ENCODE measurements around the gene DIP2C. TPM values are rescaled to one million over a fixed set of nuclear protein-coding genes. Genes with fewer than 3 reads are reported as not detected.

DIP2C gene
- polyA plus RNA-seq, 1 of the 3 experiments (the other 2 are of a cell fraction), result 8.7 TPM

- no peaks in the 10 kb centered on the region for H3K27me3 ChIP-seq (ENCODE audit: insufficient read depth)
- no peak overlapping the region for H2AFZ ChIP-seq (ENCODE audit: low read depth)
- WGBS (ENCODE audit: low lambda C conversion rate), result 100% methylated on average over 3 of the region's 10 CpGs
- no peaks in the 10 kb centered on the region for H3K9me2 ChIP-seq
- no peak overlapping the region for H3K4me2 ChIP-seq
- peaks cover 23 to 43% of the 10 kb centered on the region in 2 experiments for H3K36me3 ChIP-seq (replicated peaks in 1 of 2; ENCODE audit: control insufficient read depth in 1 of 2, insufficient read depth in 2 of 2, low read length in 1 of 2)
- ChIA-PET CTCF (no interaction called here), POLR2A (no interaction called here)
- H3K9me3 ChIP-seq, result no peaks in the 10 kb centered on the region
- H3K79me2 ChIP-seq (ENCODE audit: insufficient read depth), result no peaks in the 10 kb centered on the region
- TF ChIP-seq USF2 (IDR thresholded peaks at IDR 0.05; ENCODE audit: borderline replicate concordance, low read depth, low read length), result no peak
- TF ChIP-seq PBX3 (IDR thresholded peaks at IDR 0.05), result no peak
- no peak for TF ChIP-seq EP300 (IDR thresholded peaks at IDR 0.05; ENCODE audit: borderline replicate concordance in 1 of 2, low read depth in 1 of 2, low read length in 1 of 2)
- TF ChIP-seq RXRA (IDR thresholded peaks at IDR 0.05; ENCODE audit: borderline replicate concordance, low read depth), result no peak
- H3K4me1 ChIP-seq (ENCODE audit: control insufficient read depth in 1 of 2, insufficient read depth in 2 of 2, low read depth in 1 of 2, low read length in 1 of 2), result no peaks in the 10 kb centered on the region
- DNase-seq, result no peak
- no peak overlapping the region for H3K4me3 ChIP-seq (ENCODE audit: low read depth in 2 of 2, low read length in 1 of 2)
- no peak overlapping the region for H3K9ac ChIP-seq
- no peaks in the 10 kb centered on the region for H4K20me1 ChIP-seq (ENCODE audit: insufficient read depth)
- peaks cover 3% of the 10 kb centered on the region for H3F3A ChIP-seq (replicated peaks; ENCODE audit: insufficient read depth)
- H3K27ac ChIP-seq (ENCODE audit: low read depth in 2 of 2, low read length in 1 of 2), result no peak overlapping the region
These were observed 308.1 kb downstream of the DIP2C start for GRCh38 chr10:381346-381745.

- no peak overlapping the region for H3K4me3 ChIP-seq (ENCODE audit: low read depth in 2 of 2, low read length in 1 of 2)
- POLR2A ChIA-PET, result no interaction called here
- CTCF ChIA-PET, result no interaction called here
- no peaks in the 10 kb centered on the region for H3K79me2 ChIP-seq (ENCODE audit: insufficient read depth)
- H3K27me3 ChIP-seq (ENCODE audit: insufficient read depth), result no peaks in the 10 kb centered on the region
- no peak overlapping the region for H3K4me2 ChIP-seq
- no peaks in the 10 kb centered on the region for H4K20me1 ChIP-seq (ENCODE audit: insufficient read depth)
- no peaks in the 10 kb centered on the region for H3K9me2 ChIP-seq
- no peak overlapping the region for H3K27ac ChIP-seq (ENCODE audit: low read depth in 2 of 2, low read length in 1 of 2)
- no peak overlapping the region for H2AFZ ChIP-seq (ENCODE audit: low read depth)
- H3F3A ChIP-seq (replicated peaks; ENCODE audit: insufficient read depth), result peaks cover 3% of the 10 kb centered on the region
- H3K36me3 ChIP-seq (replicated peaks in 1 of 2; ENCODE audit: control insufficient read depth in 1 of 2, insufficient read depth in 2 of 2, low read length in 1 of 2), result peaks cover 27 to 36% of the 10 kb centered on the region in 2 experiments
- TF ChIP-seq FOSL2 (IDR thresholded peaks at IDR 0.05; ENCODE audit: borderline replicate concordance, low read depth) (no peak), TEAD4 (IDR thresholded peaks at IDR 0.05; ENCODE audit: borderline replicate concordance, insufficient read depth) (no peak), JUND (IDR thresholded peaks at IDR 0.05) (no peak), RFX5 (IDR thresholded peaks at IDR 0.05; ENCODE audit: low read length) (no peak), TAF1 (IDR thresholded peaks at IDR 0.05; ENCODE audit: borderline replicate concordance, low read depth, low read length) (no peak), SMC3 (IDR thresholded peaks at IDR 0.05; ENCODE audit: low read depth, low read length) (no peak), NFIC (IDR thresholded peaks at IDR 0.05; ENCODE audit: borderline replicate concordance) (no peak), MEF2A (IDR thresholded peaks at IDR 0.05; ENCODE audit: borderline replicate concordance, low read depth) (no peak), ZBTB33 (IDR thresholded peaks at IDR 0.05; ENCODE audit: borderline replicate concordance, low read depth) (no peak), MAX (IDR thresholded peaks at IDR 0.05; ENCODE audit: low read depth) (no peak), IRF3 (IDR thresholded peaks at IDR 0.05; ENCODE audit: low read depth, low read length) (no peak), MXI1 (IDR thresholded peaks at IDR 0.05; ENCODE audit: low read depth, low read length) (no peak), RXRA (IDR thresholded peaks at IDR 0.05; ENCODE audit: borderline replicate concordance, low read depth) (no peak), NRF1 (IDR thresholded peaks at IDR 0.05; ENCODE audit: low read depth, low read length) (no peak)
- H3K4me1 ChIP-seq (ENCODE audit: control insufficient read depth in 1 of 2, insufficient read depth in 2 of 2, low read depth in 1 of 2, low read length in 1 of 2), result no peaks in the 10 kb centered on the region
- 87% methylated on average over 17 of the region's 17 CpGs for WGBS (ENCODE audit: low lambda C conversion rate)
- DNase-seq, result no peak
- no peak overlapping the region for H3K9ac ChIP-seq
- H3K9me3 ChIP-seq, result no peaks in the 10 kb centered on the region
These were observed 309.0 kb downstream of the DIP2C start for GRCh38 chr10:380313-380940.
